IPS-18c (cell line): ENCODE measurements around the gene CDON.
"Not testable (repeated sequence)": the region's sequence is repeated elsewhere in the genome, so short reads cannot be mapped to it uniquely, and the experiment has no call there.

ENCODE experiments used
- H3K4me3 ChIP-seq: 2 replicates; pipeline ENCODE4 v1.7.0; 2013; ENCODE audit warnings: low read depth, mild to moderate bottlenecking, low read length, moderate library complexity; ENCODE audit not compliant: insufficient read depth
- H3K9me3 ChIP-seq: one replicate; pipeline ENCODE4 v1.6.1; 2013; ENCODE audit warnings: mild to moderate bottlenecking, low read length, moderate library complexity; ENCODE audit not compliant: control insufficient read depth, insufficient read depth

The CDON gene

DNA sequence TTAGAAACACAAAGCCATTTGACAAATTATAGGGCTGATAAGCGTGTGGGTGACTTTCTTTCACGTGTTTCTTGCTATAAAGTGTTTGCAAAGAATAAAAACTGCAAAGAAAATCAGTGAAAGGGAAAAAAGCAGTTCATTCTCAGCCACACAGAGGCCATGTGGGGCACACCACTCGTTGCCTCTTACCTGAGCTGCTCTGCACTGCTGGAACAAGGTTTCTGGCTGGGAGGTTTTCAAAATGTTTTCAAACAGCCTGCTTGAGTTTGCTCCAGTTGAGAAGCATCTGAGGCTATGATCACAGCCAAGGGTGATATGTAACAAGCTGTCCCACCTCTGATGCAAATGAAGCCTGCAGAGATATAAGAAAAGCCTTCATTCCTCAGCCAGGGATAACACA, 131.6 kb downstream of the CDON start:
- no peaks in the 10 kb centered on the region for H3K9me3 ChIP-seq
- no peak overlapping the region for H3K4me3 ChIP-seq

DNA sequence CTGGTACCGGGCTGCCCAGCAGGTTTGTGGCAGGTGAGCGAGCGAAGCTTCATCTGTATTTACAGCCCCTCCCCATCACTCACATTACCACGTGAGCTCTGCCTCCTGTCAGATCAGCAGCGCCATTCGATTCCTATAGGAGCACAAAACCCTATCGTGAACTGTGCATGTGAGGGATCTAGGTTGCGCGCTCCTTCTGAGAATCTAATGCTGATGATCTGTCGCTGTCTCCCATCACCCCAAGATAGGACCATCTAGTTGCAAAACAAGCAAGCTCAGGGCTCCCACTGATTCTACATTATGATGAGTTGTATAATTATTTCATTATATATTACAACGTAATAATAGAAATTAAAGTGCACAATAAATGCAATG, 132.6 kb downstream of the CDON start:
- Histone ChIP-seq H3K4me3 (no peak overlapping the region), H3K9me3 (no peaks in the 10 kb centered on the region)

DNA sequence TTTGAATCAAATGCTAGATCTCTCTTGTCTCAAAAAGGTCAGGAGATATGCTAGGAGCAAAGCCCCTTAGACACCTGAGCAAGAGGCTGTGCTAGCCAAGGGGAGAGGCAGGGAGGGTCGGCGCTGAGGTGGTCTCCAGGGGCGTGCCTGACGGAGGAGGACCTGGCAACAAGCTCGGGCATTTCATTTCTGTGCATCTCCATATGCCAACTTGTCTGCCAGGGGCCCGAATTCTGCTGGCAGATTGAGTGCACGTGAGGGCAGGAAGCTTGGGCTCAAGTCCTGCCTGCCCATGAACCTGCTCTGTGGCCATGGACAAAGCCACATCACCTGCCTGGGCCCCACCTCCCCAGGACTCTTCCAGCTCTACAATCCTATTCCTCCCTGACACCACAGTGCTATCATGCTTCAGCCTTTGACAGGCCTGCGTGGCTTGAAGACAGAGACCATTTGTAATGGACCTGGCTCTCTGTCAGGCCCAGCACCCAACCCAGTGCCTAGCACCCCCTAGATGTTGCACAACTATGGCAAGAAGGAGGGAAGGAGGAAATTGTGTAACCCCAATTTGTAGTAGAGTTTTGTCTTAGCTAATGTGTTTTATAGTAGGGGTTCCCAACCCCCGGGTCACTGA, 133.1 kb downstream of the CDON start:
- H3K4me3 ChIP-seq: no peak overlapping the region
- H3K9me3 ChIP-seq: no peaks in the 10 kb centered on the region

DNA sequence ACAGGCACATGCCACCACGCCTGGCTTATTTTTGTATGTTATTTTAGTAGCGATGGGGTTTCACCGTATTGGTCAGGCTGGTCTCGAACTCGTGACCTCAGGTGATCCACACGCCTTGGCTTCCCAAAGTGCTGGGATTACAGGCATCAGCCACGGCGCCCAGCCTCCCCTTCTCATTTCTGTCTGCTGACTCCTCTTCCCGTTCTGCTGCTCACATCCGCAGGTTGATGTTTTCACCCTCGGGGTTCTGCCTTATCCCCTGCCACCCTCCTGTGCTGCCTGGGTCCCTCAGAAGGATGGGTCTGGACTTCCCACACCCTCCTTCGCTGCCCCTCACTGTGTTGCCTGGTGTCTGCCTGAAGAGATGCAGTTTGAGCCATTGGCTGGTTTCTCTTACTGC, 136.0 kb downstream of the CDON start:
- no peaks in the 10 kb centered on the region for H3K9me3 ChIP-seq

DNA sequence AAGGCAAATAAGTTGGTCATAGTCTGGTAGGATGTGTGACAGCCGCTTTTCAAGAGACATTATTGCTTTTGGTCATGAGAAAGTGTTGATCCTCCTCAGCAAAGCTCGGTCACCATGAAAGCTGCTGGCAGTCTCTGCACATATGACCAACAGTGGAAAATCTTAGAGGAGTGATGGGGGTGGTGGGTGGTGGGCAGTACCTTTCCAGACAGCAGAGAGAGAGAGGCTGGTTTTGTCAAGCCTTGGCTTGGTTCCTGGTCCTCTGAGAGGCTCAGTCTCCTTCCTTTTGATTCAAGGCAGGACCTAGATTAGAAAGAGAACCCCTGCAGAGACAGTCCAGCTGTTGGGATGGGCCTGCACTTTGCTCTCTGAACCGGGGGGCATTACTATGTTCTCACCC, 136.9 kb downstream of the CDON start:
- no peak overlapping the region for H3K4me3 ChIP-seq
- no peaks in the 10 kb centered on the region for H3K9me3 ChIP-seq

More for the DNA sequence above, 136.0 kb downstream of the CDON start:
- no peak overlapping the region for H3K4me3 ChIP-seq

DNA sequence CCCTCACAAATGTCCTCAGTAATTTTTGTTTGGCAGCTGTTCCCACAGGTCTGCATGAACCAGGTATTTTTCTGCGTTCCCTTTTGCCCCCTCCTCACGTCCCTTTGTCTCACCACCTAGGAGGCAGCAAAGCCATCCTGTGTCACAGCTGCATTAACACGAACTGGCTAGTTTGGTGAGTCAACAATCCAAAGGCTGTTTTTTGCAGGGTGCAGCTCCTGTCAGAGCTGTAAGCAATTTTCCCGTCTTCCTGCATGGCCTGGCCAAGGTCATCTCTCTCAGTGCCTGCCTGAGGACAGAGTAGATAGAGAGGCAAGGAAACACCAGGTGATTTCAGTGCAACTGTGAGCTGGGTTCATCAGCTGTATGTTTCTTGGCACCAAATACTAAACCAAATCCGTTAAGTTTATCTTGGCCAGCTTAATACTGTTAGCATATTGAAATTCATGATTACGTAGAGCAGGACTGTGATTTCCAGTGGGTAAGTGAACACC, 137.4 kb downstream of the CDON start:
- H3K9me3 ChIP-seq: no peaks in the 10 kb centered on the region
- H3K4me3 ChIP-seq: no peak overlapping the region

DNA sequence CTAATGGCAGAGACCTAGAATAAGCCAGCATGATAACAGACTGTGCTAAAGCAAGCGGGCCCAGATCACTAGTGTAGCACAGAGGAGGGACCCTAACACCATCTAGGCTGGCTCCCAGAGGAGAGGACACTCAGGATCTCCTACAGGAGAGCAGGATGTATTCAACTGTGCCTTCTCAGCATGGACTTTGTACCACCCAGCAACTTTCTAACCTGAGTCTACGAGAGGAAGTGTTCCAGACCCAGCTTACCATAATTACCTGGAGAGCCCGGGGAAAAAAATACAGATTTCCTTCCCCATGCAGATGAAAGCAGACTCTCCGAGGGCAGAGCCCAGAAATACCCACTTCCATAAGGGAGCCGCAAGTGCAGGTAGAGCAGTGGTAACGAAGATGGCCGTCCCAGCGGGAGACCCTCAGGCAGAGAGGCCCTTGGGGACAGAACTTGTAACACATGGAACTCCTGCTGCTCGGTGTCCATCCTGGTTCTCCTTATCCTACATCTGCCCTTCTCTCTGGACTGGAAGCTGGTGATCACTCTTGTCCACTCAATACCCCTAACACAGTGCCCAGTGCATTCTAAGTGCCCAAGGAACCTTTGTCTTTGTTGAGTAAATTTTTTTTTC, 138.2 kb downstream of the CDON start:
- no peaks in the 10 kb centered on the region for H3K9me3 ChIP-seq

DNA sequence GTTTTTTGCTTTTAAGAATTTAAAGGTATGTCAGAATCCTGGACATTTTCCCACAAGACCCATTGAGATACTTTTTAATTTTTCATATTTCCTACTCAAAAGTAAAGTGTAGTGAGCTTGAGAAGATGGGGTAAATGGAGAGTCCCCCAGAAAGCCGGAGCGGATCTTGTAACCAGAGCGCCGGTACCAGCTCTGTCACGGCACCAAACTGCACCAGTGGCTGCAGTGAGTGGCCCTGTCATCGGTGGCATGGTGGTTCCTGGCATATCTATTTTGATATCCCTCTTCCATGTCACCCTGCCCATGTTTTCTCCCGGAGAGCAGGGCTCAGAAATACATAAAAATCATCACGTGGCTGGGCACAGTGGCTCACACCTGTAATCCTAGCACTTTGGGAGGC, 139.0 kb downstream of the CDON start:
- Histone ChIP-seq H3K4me3 (no peak overlapping the region), H3K9me3 (no peaks in the 10 kb centered on the region)

More for the DNA sequence above, 138.2 kb downstream of the CDON start:
- H3K4me3 ChIP-seq: no peak overlapping the region

DNA sequence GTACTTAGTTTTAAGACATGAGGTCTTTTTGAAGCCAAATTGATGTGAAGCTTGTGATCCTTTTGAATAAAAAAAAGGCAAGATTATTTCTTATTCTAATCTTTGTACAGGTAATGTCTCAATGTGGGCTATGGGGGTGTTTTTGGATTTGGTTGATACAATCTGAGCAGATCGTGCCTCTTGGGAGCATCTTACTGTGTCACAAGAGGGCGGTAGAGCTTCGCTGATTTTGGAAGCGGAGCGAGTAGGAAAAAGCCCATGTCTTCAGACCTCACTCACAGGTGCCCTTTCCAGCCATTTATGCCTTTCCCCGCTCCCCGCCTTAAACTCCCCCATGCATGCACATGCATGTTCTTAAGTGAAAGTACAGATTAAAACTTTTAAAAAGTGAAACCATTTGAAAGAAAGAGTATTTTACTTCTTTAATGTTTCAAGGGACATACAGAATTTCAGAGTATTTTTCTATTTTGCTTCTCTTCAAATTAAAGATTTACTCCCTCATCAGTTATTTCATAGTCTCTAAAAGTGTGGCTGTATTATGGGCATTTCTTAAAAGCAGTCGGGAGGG, 139.6 kb downstream of the CDON start:
- H3K9me3 ChIP-seq: no peaks in the 10 kb centered on the region
- H3K4me3 ChIP-seq: no peak overlapping the region

DNA sequence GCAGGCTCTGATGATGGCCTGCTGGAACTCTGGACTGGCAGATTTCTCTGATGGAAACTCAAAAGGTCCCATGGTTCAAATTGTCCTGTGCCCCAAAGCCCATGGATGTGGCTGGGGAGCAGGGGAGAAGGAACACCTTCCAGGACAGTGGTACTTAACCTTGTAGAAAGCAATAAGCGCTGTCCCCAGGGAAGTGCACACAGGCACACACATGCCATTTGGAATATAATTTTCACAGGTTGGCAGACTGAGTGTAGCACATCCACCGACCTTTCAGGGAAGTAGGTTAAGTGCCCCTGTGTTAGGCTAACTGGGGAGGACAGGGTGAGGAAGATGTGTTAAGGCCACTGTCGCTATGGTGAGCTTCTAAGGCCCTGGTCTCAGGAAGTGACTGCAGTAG, 140.5 kb downstream of the CDON start:
- Histone ChIP-seq H3K4me3 (no peak overlapping the region), H3K9me3 (no peaks in the 10 kb centered on the region)

DNA sequence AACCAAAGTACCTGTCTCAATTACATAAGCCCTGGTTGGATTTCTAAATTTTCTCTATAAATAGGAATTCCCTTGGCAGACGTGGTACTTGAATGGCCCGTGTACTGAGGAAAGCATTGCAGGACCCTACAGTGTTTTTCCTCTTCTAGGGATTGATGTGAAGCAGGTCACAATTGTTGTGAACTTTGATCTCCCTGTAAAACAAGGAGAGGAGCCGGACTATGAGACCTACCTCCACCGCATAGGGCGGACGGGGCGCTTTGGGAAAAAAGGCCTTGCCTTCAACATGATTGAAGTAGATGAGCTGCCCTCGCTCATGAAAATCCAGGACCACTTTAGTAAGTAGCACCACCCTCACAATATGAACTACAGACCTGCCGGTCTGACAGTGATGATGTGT, 141.6 kb downstream of the CDON start:
- no peaks in the 10 kb centered on the region for H3K9me3 ChIP-seq
- H3K4me3 ChIP-seq: no peak overlapping the region

DNA sequence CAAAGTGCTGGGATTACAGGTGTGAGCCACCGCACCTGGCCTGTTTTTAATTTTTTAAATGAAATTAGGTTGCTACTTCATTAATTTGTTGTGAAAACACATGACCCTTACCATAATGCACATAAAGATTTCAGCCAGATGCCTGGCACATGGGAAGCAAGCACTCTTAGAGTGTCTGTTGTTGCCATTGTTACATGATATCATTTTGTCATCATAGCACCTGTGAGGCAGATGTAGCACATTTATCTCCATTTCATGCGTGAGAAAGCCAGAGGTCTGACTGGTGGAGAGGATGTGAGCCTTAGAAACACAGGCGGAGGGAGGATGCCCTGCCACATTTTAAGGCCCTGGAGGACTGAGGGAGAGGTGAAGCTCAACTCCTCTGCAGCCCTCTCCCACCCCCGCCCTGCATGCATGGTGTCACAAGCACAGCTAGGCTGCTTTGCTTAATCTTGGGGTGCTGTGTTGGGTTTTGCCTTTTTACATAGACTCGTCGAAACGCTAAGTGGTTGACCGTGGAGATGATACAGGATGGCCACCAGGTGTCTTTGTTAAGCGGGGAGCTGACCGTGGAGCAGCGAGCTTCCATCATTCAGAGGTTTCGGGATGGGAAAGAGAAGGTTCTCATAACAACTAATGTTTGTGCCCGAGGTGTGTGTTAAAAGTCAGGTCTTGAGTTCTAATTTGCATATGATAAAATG, 144.4 kb downstream of the CDON start:
- no peak overlapping the region for H3K4me3 ChIP-seq
- no peaks in the 10 kb centered on the region for H3K9me3 ChIP-seq

DNA sequence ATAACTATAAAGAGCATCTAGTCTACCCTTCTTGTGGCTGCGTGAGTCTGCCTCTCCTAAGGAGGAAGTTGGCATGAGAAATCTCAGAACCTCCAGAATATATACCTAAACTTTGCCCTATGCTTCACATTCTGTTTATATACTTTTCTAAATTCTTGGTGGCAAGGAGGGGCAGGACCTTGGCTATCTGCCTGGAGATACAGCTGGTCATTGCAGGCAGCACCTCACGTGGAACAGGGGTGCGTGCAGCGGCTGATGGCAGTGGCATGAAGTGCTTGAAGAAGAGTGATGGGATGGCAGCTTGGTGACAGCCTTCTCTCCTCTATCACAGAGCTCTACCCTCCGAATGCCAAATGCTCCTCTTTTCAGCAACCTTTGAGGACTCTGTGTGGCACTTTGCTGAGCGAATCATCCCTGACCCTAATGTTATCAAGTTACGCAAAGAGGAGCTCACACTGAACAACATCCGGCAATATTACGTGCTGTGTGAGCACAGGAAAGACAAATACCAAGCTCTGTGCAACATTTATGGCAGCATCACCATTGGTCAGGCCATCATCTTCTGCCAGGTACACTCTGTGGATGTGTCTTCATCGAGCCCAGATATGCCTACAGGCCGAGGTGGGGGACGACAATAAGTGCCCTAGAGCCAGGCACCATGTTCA, 145.9 kb downstream of the CDON start:
- Histone ChIP-seq H3K9me3 (no peaks in the 10 kb centered on the region), H3K4me3 (no peak overlapping the region)

DNA sequence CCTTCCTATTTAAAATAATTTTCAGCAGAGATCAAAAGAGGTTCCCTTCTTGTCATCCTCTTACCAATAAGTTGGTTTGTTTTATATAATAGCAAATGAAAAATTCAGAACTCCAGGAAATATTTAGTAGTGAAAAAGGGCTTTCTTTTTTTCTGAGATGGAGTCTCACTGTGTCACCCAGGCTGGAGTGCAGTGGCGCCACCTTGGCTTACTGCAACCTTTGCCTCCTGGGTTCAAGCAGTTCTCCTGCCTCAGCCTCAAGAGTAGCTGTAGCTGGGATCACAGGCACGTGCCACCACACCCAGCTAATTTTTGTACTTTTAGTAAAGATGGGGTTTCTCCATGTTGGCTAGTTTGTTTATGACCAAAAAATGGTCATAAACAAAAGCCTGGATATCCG, 148.1 kb downstream of the CDON start:
- H3K4me3 ChIP-seq, H3K9me3 ChIP-seq: not testable (repeated sequence)

DNA sequence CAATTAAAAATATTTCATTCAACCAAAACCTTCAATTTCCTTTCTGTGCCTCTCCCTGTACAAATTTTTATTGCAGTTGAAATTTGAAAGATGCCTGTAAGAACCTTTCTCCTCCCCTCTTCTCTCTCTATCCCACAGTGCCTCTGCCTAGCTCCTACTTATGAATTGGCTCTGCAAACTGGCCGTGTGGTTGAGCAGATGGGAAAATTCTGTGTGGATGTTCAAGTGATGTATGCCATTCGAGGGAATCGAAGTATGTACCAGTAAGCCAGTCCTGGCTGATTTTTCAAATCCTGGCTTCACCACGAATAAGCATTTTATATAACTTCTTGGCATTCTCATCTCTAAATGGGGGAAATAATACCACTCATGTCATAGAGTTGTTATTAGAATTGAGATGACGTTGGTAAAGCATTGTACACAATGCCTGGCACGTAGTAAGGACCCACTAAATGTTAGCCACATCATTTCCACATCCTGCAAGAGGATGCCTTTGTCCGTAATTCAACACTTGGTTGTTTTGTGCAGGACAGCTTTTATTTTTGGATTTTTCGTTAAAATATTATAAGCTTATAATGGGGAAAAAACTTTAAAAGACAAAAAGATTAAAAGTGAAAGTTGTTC, 152.3 kb downstream of the CDON start:
- H3K9me3 ChIP-seq: no peaks in the 10 kb centered on the region
- no peak overlapping the region for H3K4me3 ChIP-seq
